Melanocyte of skin (primary cell): ENCODE results near the gene NLRP4. TPM values are rescaled to one million over a fixed set of nuclear protein-coding genes. Genes with fewer than 3 reads are reported as not detected.

Source experiments
- total RNA-seq, 2 donors: library from RNA; depleted of rRNA; stranded (reverse); fragments of >200 nt; gene quantifications; 2 replicates each; pipeline ENCODE4 v1.2.3, GENCODE V29; 2012

NLRP4 gene
- total RNA-seq: not detected

GRCh38 chr19:55836340-55836739 is at the start of gene NLRP4:
TSS of gene NLRP4 (plus strand) at chr19:55836540. CDS start at chr19:55852081, 15,541 bp downstream.

GRCh38 chr19:55831846-55832245 is 4.5 kb upstream of the NLRP4 start, which contains the start of gene NLRP11:
TSS of gene NLRP11 (minus strand) at chr19:55831999. CDS start at chr19:55818174, 13,825 bp downstream.

Other genes starting within 250 kb of the NLRP4 start
- gene FIZ1, start 237.0 kb upstream of the NLRP4 start, total RNA-seq: 1 to 10 TPM; 2.4 to 3.3 TPM
- gene ZNF524, start 236.3 kb upstream of the NLRP4 start, total RNA-seq: 1 to 10 TPM; 6.3 to 6.9 TPM
- 1 to 10 TPM; 1.4 to 2.3 TPM for gene ZNF865, start 230.9 kb upstream of the NLRP4 start, total RNA-seq
- gene ZNF784, start 212.0 kb upstream of the NLRP4 start, total RNA-seq: 1 to 10 TPM; 3.3 to 4.5 TPM
- 1 to 10 TPM; 6.0 to 6.5 TPM for gene ZNF580, start 195.5 kb upstream of the NLRP4 start, total RNA-seq
- gene ZNF581, start 192.9 kb upstream of the NLRP4 start, total RNA-seq: 10 to 100 TPM; 10.7 to 14.0 TPM
- 10 to 100 TPM in 1 of 2 donors, 1 to 10 TPM in 1; 9.7 to 16.2 TPM for gene CCDC106, start 188.3 kb upstream of the NLRP4 start, total RNA-seq
- gene U2AF2, start 181.5 kb upstream of the NLRP4 start, total RNA-seq: 100 to 1,000 TPM in 1 of 2 donors, 10 to 100 TPM in 1; 81.9 to 141 TPM
- gene EPN1, start 161.3 kb upstream of the NLRP4 start, total RNA-seq: 10 to 100 TPM; 23.3 to 29.9 TPM
- not detected for gene NLRP9, start 98.1 kb upstream of the NLRP4 start, total RNA-seq
- not detected for gene RFPL4A, start 77.4 kb upstream of the NLRP4 start, total RNA-seq
- gene RFPL4AL1, start 67.4 kb upstream of the NLRP4 start, total RNA-seq: not detected
- gene NLRP11, start 4.5 kb upstream of the NLRP4 start, total RNA-seq: not detected
- not detected for gene NLRP13, start 95.8 kb downstream of the NLRP4 start, total RNA-seq
- not detected for gene NLRP8, start 111.3 kb downstream of the NLRP4 start, total RNA-seq
- not detected for gene NLRP5, start 150.2 kb downstream of the NLRP4 start, total RNA-seq